OCI-LY7 (cell line): ENCODE measurements around the gene MYCL.

ENCODE experiments used
- EZH2phosphoT487 ChIP-seq: fragments of 200-600 bp; sonication (generic); IDR thresholded peaks from 2 replicates; pipeline ENCODE4 v1.6.1; 2018; ENCODE audit warnings: low read depth, borderline replicate concordance, mild to moderate bottlenecking, mixed run types, antibody characterized with exemption, low read length, moderate library complexity, mixed read lengths
- TF ChIP-seq, protein P1 (sequence below): fragments of 200-600 bp; sonication (generic); conservative IDR thresholded peaks from 2 replicates; pipeline ENCODE4 v1.5.1; 2014; ENCODE audit warnings: mild to moderate bottlenecking, antibody characterized with exemption, low read length, moderate library complexity, mixed read lengths

DNA sequence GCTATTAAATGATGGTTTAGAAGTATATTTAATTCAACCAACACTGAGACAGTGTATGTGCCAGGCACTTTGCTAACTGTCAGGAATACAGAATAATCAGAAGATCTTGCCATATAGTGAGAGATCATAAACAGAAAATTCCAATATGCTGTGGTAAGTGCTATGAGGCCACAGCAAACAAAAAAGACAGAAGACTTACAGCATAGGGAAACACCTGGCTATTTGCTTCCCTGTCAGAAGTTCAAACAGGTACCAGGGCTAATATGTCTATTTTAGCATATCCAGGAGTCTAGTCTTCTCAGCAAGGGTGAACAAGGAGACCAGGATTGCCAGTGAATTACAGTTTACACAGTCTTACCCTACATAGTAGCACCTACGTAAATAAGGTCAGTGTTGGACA is 48.8 kb downstream of the MYCL start:
- TF ChIP-seq, protein P1, sequence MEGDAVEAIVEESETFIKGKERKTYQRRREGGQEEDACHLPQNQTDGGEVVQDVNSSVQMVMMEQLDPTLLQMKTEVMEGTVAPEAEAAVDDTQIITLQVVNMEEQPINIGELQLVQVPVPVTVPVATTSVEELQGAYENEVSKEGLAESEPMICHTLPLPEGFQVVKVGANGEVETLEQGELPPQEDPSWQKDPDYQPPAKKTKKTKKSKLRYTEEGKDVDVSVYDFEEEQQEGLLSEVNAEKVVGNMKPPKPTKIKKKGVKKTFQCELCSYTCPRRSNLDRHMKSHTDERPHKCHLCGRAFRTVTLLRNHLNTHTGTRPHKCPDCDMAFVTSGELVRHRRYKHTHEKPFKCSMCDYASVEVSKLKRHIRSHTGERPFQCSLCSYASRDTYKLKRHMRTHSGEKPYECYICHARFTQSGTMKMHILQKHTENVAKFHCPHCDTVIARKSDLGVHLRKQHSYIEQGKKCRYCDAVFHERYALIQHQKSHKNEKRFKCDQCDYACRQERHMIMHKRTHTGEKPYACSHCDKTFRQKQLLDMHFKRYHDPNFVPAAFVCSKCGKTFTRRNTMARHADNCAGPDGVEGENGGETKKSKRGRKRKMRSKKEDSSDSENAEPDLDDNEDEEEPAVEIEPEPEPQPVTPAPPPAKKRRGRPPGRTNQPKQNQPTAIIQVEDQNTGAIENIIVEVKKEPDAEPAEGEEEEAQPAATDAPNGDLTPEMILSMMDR = no peak
- no peak for TF ChIP-seq EZH2phosphoT487
